Mucosa of descending colon (tissue), 3 donors: ENCODE results near the gene ASCL4. TPM values are rescaled to one million over a fixed set of nuclear protein-coding genes. Genes with fewer than 3 reads are reported as not detected.

Experiments used
- ATAC-seq: fragments of 200-7000 bp; cut with Tn5 transposase; one replicate; pipeline ENCODE4 v1.9.1; 2020; ENCODE audit warnings: mild to moderate bottlenecking, moderate library complexity
- DNase-seq, 3 donors: peaks; one replicate each; pipeline ENCODE4 v3.0.0-alpha.2; 2020
- H3K36me3 ChIP-seq: fragments of 200-600 bp; one replicate; pipeline ENCODE4 v1.8.0; 2021; ENCODE audit warnings: low read depth, mild to moderate bottlenecking
- H3K4me1 ChIP-seq: fragments of 200-600 bp; one replicate; pipeline ENCODE4 v1.8.0; 2021; ENCODE audit warnings: low read depth, mild to moderate bottlenecking
- H3K4me3 ChIP-seq: fragments of 200-600 bp; one replicate; pipeline ENCODE4 v1.8.0; 2021; ENCODE audit warnings: mild to moderate bottlenecking
- H3K9me3 ChIP-seq: fragments of 200-600 bp; one replicate; pipeline ENCODE4 v1.8.0; 2021; ENCODE audit warnings: mild to moderate bottlenecking
- intact Hi-C, 2 donors: fragments of 100-400 bp; cut with DNase I in 1 of 2; cut with micrococcal nuclease in 1 of 2; formaldehyde crosslinking; loops; one replicate each; pipeline versions ENCODE4 v1.11.0 to v1.11.1; 2022; cut with DNase I, micrococcal nuclease
- total RNA-seq, 3 donors: library from RNA; stranded (reverse); fragmentation: NEBNext Ultra II Directional in 2 of 3; extraction: Animal tissue kit (Norgen Biotek cat#: 25700) in 2 of 3; gene quantifications; one replicate each; pipeline versions ENCODE4 v1.2.1 to v1.2.4, GENCODE V29; 2021 to 2023
- TF ChIP-seq, protein P1 (sequence below): fragments of 200-600 bp; IDR thresholded peaks from one replicate; pipeline ENCODE4 v1.8.0; 2022; ENCODE audit warnings: antibody characterized with exemption, mild to moderate bottlenecking
- donor health status: DM: no; HTN: no; CAD: no; lungs with moderate emphysema.
- donor health status: DM: no; HTN: no; CAD: no.
- donor health status: DM: no; HTN: yes; CAD: no.

ASCL4 gene
- total RNA-seq, 3 donors from 2014 or later = not detected

GRCh38 chr12:107734139-107734538, 40.4 kb upstream of the ASCL4 start:
- Histone ChIP-seq H3K4me1 (no peaks in the 10 kb centered on the region), H3K9me3 (no peaks in the 10 kb centered on the region), H3K36me3 (peaks cover 5% of the 10 kb centered on the region), H3K4me3 (no peak overlapping the region)
- no peak for DNase-seq
- TF ChIP-seq, protein P1, sequence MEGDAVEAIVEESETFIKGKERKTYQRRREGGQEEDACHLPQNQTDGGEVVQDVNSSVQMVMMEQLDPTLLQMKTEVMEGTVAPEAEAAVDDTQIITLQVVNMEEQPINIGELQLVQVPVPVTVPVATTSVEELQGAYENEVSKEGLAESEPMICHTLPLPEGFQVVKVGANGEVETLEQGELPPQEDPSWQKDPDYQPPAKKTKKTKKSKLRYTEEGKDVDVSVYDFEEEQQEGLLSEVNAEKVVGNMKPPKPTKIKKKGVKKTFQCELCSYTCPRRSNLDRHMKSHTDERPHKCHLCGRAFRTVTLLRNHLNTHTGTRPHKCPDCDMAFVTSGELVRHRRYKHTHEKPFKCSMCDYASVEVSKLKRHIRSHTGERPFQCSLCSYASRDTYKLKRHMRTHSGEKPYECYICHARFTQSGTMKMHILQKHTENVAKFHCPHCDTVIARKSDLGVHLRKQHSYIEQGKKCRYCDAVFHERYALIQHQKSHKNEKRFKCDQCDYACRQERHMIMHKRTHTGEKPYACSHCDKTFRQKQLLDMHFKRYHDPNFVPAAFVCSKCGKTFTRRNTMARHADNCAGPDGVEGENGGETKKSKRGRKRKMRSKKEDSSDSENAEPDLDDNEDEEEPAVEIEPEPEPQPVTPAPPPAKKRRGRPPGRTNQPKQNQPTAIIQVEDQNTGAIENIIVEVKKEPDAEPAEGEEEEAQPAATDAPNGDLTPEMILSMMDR = no peak
- ATAC-seq = no peak
- intact Hi-C loops = no loop called here

- TF ChIP-seq, protein P1 = no peak
- Histone ChIP-seq H3K36me3 (peaks cover 5% of the 10 kb centered on the region), H3K9me3 (no peaks in the 10 kb centered on the region), H3K4me3 (no peak overlapping the region), H3K4me1 (no peaks in the 10 kb centered on the region)
- ATAC-seq (no peak), DNase-seq (no peak)
- intact Hi-C loops = no loop called here
Measured at GRCh38 chr12:107735763-107736162, 38.7 kb upstream of the ASCL4 start.

GRCh38 chr12:107736914-107737313, 37.6 kb upstream of the ASCL4 start:
- Histone ChIP-seq H3K36me3 (peaks cover 5% of the 10 kb centered on the region), H3K9me3 (no peaks in the 10 kb centered on the region), H3K4me3 (no peak overlapping the region), H3K4me1 (no peaks in the 10 kb centered on the region)
- intact Hi-C loops = no loop called here
- DNase-seq (no peak), ATAC-seq (peak; percentile 75)
- TF ChIP-seq, protein P1 = no peak

DNA sequence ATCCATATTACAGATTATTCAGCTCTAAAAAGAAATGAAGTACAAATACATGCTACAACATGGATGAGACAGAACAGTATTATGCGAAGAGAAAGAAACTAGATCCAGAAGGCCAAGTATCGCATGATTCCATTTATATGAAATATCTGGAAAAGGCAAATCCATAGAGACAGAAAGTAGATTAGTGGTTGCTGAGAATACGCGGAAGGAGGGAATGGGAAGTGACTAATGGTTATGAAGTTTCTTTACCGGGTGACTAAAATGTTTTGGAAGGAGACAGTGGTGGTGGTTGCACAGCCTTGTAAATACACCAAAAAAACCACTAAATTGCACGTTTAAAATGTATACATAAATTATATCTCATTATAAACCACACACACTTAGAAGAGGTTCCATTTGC, 26.0 kb upstream of the ASCL4 start:
- ATAC-seq = no peak
- TF ChIP-seq, protein P1 = no peak
- H3K4me1 ChIP-seq = no peaks in the 10 kb centered on the region
- no peaks in the 10 kb centered on the region for H3K9me3 ChIP-seq
- DNase-seq = no peak
- no peak overlapping the region for H3K4me3 ChIP-seq
- H3K36me3 ChIP-seq = peaks cover 17% of the 10 kb centered on the region
- intact Hi-C loops = no loop called here

- intact Hi-C loops = no loop called here
- H3K4me1 ChIP-seq = no peaks in the 10 kb centered on the region
- TF ChIP-seq, protein P1 = no peak
- ATAC-seq = no peak
- no peak overlapping the region for H3K4me3 ChIP-seq
- DNase-seq = no peak
- H3K9me3 ChIP-seq = no peaks in the 10 kb centered on the region
- peaks cover 13% of the 10 kb centered on the region for H3K36me3 ChIP-seq
Measured at GRCh38 chr12:107749083-107749482, 25.4 kb upstream of the ASCL4 start.

GRCh38 chr12:107759410-107759809, 15.1 kb upstream of the ASCL4 start:
- peak; percentile 71 for ATAC-seq
- H3K4me1 ChIP-seq = peaks cover 19% of the 10 kb centered on the region
- TF ChIP-seq, protein P1 = no peak
- peak in 1 of 3 donors; percentile 80 for DNase-seq
- H3K4me3 ChIP-seq = no peak overlapping the region
- no peaks in the 10 kb centered on the region for H3K9me3 ChIP-seq
- peaks cover 5% of the 10 kb centered on the region for H3K36me3 ChIP-seq
- intact Hi-C loops = no loop called here
